IPS DF 4.7 (cell line): Measurements from ENCODE around the gene CXCL9.
"Not testable (repeated sequence)": the region's sequence is repeated elsewhere in the genome, so short reads cannot be mapped to it uniquely, and the experiment has no call there.

Experiments used
- DNase-seq: peaks from one replicate; pipeline ENCODE4 v3.0.0-alpha.2; 2013; ENCODE audit warnings: low spot score; ENCODE audit errors: extremely low read depth

The CXCL9 gene

DNA sequence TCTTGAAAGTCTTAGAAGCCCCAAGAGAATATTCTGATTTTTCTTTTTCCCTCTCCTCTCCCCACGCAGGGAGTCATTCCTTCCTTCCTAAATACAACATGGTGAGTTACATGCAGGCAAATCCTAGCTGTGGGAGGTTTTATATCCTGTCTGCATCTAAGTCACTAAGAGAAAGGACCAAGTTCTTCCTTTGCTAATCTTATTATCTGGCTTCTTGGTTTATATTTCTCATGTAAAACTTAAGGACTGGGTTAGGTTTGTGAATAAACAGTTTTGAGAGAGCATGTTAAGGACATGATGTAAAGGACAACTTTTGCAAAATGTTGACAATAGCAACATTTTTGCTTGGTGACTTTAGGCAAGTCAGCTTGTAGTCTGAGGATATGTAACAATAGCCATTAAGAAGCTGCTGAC, 5.1 kb upstream of the CXCL9 start:
- no peak for DNase-seq

DNA sequence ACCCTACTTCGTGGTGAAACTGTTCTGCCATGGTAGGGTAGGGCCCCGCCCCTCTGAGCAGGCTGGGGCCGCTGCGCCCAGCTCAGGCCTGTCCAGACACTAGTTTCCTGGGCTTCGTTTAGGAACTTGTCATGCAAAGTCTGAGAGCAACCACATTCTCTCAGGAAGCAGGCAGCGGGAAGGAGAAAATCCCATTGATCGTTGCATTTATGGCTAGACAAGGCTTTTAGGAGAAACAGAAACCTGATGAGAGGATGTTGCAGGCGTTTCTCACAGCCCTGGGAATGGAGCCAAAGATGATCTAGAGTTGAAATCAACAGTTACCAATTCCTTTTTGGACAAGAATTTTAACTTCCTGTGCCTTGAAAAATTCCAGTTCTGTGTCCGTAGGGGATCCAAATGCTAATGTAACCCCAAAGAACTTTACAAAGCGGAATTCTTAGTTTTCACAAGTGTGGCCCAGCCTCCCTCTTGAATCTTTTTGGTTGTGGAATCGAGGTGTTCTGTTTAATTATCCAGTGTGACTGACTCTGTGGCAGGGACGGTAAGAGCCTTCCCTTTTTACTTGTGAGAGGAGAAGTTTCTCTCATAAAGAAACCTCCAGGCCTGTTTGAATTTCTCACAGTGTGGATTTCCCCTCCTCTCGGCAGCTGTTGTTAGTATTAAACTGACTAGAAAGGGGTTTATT, 4.5 kb upstream of the CXCL9 start:
- no peak for DNase-seq

DNA sequence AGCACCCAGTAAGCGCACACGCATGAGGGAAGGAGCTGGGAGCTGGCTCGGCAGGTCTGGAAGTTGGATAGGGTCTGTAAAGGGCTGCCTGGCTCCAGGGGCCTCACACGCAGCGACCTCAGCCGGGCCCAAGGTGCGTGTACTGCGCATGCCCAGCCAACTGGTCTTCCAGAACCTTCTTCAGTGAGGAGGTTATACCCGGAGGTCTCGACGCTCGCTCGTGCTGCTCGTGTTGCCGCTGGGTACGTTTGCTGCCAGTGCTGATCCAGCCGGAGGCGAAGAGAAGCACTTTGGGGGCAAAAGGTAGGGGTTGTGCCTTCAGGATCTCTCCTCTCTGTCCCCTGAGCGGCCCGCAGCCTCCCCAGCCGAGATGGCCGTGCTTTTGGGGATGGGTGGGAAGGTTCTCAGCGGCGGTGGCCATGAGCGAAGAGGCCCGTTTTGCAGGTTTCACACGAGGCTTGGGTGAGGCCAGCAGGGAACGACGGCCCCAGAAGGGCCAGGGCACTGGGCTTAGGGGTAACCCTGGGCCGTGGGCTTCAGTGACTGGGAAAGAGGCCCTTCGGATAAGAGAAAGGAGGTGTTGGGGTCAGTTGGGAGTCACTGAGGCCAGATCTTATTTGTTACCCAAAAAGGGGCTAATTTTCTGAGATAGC, 3.8 kb upstream of the CXCL9 start:
- DNase-seq: no peak

DNA sequence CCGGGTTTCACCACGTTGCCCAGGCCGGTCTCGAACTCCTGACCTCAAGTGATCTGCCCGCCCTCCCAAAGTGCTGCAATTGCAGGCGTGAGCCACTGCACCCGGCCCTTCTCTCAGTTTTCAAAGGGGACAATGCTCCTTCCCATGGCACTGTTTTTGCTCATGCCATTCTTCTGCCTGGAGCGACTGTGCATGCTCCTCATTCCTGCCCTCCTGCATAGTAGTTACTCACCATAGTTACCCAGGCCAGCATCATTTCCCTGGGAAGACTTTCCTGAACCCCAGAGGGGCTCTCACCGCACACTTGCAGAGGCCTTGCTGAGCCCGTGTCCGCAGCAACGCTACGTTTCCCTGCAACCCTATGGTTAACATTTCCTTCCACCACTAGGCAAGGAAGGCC, 3.3 kb upstream of the CXCL9 start:
- DNase-seq: no peak

DNA sequence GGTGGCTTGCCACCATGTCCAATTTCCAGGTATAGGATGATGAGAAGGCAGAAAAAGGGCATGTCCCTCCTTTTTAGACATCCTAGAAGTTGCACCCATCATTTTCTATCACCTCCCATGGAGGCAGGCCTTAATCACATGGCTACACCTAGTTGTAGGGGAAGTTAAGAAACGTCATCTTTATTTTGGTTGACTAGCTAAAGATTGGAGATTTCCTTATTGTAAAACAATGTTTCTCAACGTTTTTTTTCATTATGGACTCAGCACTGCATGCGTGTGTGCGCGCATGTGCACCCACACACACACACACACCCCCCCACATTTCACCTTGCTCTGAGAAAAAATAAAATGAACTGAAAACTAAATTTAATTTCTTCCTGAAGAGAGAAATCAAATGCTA, 2.0 kb upstream of the CXCL9 start:
- DNase-seq: no peak

DNA sequence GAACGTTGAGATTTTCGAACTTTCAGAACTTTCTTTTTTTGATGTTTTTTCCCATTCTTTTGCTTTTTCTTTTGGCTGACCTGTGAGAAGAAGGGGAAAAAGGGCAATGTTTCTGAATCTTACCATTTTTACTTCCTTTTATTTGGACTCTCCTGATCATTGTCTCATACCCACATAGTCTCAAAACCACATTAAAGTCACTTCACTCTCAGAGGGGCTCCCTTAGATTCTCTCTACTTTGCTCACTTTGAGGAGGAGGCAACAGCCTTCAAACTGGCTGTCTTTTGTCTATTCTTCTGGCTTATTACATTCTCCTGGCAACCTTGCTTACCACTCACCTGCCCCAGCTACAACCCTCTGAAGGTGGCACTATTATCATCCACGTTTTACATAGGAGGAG, 3.7 kb downstream of the CXCL9 start:
- no peak for DNase-seq

DNA sequence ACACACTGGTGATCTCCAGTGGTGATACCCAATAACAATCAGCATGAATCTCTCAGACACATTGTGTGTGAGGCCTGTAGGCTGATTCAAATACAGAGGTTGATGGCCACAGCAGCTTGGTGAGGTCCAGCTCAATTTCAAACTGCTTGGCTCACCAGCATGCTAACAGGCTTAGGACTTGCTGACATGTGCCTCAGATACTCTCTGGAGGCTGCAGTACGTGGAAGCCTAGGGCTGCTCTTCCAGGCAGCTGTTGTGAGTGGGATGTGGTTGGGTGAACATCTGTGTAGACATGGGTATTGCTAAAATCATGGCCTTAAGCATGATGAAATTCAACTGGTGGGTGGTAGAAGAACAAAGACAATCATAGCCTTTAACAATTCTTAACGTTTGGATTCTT, 4.3 kb downstream of the CXCL9 start:
- DNase-seq: no peak

DNA sequence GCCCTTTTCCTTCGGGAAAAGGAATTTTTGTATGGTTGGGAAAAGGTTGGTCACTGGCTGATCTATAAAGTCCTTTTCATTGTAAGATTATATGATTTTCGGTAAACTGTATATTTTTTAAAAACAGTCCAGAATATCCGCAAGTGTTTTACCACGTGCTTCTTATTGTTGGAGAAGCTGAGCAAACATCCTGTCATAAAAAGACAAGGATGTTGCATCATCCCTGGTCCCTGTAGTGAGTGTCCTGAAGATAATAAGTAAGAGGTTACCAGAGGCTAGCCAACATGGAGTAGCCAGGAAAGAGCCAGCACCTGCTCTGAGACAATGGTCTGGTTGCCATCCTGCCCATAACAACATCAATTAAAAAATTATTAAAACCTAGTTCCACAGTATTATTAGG, 5.1 kb downstream of the CXCL9 start:
- DNase-seq: no peak

DNA sequence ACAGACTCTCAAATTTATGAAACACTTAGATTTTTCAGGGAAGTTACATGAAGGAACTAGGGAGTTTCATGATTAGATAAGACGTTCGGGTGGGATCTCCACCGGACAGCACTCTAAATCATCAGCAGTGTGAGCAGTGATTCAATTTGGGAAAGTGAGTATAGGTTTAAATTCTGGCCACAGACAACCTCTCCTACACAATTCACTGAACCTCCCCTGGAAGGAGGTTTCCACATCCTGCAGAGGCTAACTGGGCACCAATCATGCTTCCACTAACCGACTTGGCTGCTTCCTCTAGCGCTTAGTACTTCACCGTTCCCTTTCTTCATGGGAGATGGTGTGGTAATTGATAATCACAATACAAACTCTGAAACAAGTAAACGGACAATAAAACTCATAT, 5.6 kb downstream of the CXCL9 start:
- no peak for DNase-seq

DNA sequence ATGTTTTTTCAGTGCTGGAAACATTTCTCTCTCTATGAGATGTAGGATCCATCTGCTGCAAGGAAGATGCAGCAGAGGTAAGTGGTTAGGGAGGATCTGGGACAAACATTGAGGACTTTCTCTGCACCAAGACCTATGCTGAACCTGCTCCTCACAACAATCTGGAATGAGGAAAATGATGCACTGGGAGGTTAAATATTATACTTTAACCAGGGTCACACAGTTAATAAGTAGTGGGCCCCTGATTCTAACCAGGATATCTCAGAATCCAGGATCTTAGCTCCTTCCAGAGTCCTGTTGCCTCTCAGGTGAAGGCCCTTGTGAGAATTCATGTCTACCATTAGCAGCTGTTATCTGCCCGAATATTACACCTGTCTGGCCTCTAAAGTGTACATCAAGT, 7.0 kb downstream of the CXCL9 start:
- no peak for DNase-seq

DNA sequence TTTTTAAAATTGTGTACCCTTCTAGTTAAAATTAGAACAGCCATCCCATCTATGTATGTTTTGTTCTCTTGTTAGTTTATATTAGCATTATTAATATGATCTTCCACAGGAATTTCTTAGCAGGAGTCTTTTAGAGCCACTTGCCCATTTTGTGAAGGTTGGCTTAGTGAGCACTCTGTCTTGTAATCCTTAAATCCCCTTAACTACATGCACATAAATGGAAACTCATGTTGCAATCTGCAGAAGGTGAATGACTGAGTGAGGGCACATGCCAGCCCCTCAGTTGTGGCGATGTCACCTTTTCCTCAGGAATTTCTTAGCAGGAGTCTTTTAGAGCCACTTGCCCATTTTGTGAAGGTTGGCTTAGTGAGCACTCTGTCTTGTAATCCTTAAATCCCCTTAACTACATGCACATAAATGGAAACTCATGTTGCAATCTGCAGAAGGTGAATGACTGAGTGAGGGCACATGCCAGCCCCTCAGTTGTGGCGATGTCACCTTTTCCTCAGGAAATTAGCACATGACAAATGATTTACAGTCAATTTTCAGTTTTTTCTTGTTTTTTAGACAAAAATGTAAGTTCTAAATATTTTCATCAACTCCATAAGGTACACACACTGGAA, 8.7 kb downstream of the CXCL9 start:
- DNase-seq: not testable (repeated sequence)

DNA sequence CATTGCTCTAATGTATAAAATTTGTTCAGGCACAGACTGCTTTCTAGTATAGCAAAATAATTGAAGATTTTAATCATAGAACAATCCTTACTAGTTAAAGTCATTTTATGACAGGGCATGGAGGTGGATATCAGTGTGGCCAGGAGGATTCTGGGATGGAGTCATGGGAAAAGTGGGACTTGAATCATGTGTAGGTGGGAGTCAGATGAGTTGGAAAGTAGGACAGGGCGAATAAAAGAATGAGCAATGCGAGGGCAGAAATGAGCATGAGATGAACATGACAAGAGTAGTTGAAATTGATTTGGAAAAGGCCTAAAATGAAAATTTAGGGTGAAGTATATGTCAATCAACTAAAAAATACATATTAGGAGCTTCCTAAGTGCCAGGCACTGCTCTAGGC, 9.4 kb downstream of the CXCL9 start:
- DNase-seq: no peak

DNA sequence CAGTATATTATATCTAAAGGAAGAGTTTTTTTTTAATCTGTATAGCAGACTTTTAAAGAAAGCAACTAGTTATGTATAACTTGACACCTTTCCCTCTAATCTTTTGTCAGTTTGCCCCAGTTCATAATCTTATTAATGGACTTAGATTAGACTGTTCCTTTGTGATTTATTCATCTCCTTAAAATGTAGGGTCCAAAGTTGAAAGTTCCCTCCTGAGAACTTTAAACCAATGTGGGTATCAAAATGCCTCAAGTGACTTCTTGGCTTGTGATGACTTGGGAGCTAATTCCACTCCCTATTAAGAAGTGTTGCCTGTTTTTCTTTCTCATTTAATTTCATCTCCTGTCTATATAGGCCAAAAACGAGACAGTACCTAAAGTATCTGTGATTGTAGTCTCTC, 10.2 kb downstream of the CXCL9 start:
- no peak for DNase-seq

DNA sequence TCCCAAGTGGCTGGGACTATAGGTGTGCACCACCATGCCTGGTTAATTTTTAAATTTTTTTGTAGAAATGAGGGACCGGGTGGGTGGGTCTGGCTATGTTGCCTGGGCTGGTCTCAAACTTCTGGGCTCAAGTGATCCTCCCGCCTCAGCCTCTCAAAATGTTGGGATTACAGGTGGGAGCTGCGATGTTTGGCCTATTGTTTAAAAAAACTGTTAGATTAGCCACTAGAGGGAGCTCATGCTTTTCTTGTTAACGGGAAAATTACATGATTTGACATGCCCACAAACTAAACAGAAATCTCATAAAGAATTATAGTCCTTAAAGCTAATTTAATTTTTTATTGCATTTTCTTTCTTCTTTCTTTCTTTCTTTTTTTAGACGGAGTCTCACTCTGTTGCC, 11.6 kb downstream of the CXCL9 start:
- no peak for DNase-seq

DNA sequence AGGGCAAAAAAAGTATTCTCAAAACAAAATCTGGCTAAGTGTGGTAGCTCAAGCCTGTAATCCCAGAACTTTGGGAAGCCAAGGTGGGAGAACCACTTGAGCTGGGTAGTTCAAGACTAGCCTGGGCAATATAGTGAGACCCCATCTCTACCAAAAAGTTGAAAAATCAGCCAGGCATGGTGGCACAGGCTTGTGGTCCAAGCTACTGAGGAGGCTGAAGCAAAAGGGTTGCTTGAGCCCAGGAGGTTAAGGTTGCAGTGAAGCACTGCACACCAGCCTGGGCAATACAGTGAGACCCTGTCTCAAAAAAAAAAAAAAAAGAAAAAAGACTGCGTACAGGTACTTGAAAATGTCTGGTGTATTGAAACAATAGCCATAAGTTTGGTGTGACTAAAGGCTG, 14.8 kb downstream of the CXCL9 start:
- DNase-seq: no peak

DNA sequence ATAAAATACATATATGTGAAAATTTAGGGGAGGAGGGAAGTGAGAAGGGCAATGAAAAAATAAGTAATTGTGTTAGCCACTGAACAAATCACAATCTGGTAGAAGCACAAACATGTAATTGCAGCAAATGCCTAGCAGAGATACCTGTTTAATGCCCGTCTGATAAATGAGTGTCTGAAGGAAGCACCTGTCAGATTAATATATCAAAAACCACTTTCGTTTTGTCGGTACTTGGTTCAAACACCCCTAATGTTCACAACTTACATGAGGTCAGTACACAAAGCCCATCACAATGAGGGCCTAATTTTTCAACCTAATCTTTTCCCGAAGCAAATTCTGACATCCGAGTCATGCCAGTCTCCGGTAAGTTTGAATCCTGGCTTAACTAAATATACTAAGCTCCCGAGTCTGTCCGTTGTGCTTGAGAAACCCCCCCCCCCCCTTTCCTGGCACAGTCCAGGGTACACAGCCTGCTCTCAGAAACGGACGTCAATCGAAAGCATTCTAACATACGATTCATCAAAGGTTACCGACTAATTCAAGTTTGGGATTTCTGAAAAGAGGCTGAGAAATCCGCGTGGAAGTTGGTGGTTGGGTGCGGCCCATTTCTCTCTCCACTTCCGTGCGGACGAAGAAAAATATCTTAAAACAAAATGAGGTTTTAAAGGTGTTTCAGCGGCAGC, 17.3 kb downstream of the CXCL9 start:
- no peak for DNase-seq

DNA sequence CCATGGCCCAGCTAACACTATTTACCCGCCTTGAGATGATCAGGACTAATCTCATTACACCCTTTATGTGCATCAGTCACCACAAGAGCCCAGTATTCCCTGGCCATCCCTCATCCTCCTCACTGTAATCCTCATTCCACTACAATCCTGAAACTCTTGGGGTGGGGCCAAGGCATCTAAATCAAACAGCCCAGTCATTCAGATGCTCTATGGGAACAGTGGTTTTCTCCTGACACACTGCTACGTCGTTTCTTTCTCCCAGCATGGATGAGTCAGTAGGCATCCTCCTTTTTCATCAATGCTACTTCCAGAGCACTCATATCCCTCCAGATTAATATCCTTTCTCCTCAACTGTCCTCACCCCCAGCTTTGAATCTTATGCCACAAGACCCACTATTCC, 22.2 kb downstream of the CXCL9 start:
- no peak for DNase-seq

DNA sequence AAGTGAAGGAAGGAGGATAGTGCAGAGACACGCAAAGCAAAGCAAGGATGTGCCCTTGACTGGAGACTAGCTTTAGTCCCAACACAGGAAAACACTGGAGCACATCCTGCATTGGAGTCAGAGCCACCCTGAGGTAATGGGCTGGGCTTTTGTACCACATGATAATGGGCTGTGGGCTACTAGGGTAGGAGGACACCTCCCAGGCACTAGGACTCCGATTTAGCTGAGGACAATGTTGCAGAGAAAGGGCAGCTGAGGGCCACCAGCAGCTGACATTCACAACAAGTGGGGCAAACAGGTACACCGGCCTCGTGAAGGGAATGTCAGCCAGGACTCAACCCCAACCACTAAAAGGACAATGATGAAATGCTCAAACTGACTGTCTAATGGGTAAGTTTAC, 26.7 kb downstream of the CXCL9 start:
- no peak for DNase-seq

DNA sequence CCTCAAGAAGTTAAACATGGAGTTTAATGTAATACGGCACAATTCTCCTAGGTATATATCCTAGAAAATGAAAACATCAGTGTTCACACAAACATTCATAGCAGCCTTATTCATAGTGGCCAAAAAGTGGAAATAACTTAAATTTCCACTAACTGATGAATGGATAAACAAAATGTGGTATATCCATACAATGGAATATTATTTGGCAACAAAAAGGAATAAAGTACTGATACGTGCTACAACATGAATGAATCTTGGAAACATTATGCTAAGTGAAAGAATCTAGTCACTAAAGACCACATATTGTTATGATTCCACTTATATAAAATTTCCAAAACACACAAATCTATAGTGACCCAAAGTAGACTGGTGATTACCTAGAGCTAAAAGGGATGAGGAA, 31.1 kb downstream of the CXCL9 start:
- no peak for DNase-seq

DNA sequence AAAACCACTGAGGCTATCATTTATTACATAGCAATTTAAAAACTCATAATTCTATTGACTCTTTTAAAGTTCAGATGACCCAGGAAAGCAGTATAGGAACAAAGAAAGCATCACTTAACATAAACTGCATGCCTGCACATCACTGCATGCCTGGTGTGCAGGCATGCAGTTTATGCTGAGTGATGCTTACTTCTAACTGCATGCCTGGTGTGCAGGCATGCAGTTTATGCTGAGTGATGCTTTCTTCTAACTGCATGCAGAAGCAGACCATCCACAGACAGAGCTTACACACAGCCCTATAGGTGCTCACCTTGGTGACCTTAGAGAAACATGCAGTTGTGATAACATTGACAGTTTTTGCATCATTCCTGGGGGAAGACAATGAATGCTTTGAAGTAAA, 33.5 kb downstream of the CXCL9 start:
- DNase-seq: no peak

DNA sequence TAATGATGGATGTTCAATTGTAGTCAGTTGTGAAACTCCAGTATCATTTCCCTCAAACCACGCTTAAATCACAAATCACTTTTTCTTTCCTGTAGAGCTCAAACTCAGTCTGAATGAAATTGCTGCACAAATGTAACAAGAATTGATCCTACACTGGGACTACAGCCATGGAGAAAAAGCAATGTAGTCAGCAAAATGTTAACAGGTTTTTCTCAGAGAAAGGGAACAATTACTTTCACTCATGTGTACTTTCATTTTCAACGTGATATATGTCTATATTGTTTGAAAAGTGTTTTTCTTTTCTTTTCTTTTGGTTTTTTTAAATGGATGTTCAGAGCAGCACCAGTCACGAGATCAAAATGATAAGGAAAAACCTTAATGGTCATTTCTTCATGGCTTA, 39.2 kb downstream of the CXCL9 start:
- no peak for DNase-seq

DNA sequence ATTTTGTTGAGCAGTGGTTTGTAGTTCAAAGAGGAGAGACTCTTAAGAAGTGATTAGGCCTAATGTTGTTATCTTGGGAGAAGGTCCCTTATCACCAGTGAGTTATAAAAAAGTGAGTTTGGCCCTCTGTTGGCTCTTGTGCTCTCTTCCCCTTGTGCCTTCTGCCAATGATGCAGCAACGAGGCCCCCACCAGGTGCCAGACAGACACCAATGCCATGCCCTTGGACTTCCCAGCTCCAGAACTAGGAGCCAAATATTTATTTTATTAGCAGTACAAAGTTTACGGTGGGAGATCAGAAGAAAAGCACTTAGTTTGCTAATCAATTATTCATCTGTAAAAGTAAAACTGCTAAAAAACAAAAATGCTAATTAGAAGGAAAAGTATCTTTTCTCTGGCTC, 43.8 kb downstream of the CXCL9 start:
- no peak for DNase-seq

DNA sequence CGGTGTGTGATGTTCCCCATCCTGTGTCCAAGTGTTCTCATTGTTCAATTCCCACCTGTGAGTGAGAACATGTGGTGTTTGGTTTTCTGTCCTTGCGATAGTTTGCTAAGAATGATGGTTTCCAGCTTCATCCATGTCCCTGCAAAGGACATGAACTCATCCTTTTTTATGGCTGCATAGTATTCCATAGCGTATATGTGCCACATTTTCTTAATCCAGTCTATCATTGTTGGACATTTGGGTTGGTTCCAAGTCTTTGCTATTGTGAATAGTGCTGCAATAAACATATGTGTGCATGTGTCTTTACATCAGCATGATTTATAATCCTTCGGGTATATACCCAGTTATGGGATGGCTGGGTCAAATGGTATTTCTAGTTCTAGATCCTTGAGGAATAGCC, 45.2 kb downstream of the CXCL9 start:
- DNase-seq: not testable (repeated sequence)
